Sciatic nerve (tissue), 2 donors: ENCODE data around the gene NECTIN4. TPM values are rescaled to one million over a fixed set of nuclear protein-coding genes. Genes with fewer than 3 reads are reported as not detected.
"Not testable (repeated sequence)": the region's sequence is repeated elsewhere in the genome, so short reads cannot be mapped to it uniquely, and the experiment has no call there.

Source experiments
- ATAC-seq: fragments of 200-7000 bp; cut with Tn5 transposase; one replicate; pipeline ENCODE4 v1.9.1; 2020; ENCODE audit warnings: mild to moderate bottlenecking, moderate library complexity
- DNase-seq: peaks from one replicate; pipeline ENCODE4 v3.0.0-alpha.2; 2020; ENCODE audit warnings: low spot score
- intact Hi-C: fragments of 100-400 bp; cut with DNase I; formaldehyde crosslinking; loops from one replicate; pipeline ENCODE4 v1.14.2; 2022
- total RNA-seq: library from RNA; stranded (reverse); fragmentation: NEBNext Ultra II Directional; extraction: Animal tissue kit (Norgen Biotek cat#: 25700); gene quantifications from one replicate; pipeline ENCODE4 v1.2.1, GENCODE V29; 2021
- donor health status: DM: no; HTN: no; CAD: no.
- donor health status: DM: no; HTN: no; CAD: no.

The NECTIN4 gene
- total RNA-seq, 1 donor from 2014 or later: 0.09 TPM

GRCh38 chr1:161044908-161045735 lies 44.2 kb downstream of the NECTIN4 start:
- intact Hi-C loops: no loop called here
- DNase-seq: peak; percentile 72

GRCh38 chr1:161044535-161044907 lies 44.8 kb downstream of the NECTIN4 start:
- ATAC-seq: no peak
- no peak for DNase-seq
- intact Hi-C loops: no loop called here

More at GRCh38 chr1:161044908-161045735, 44.2 kb downstream of the NECTIN4 start:
- ATAC-seq: peak; percentile 61

GRCh38 chr1:161039546-161039945 lies 49.8 kb downstream of the NECTIN4 start:
- ATAC-seq (peak; percentile 11), DNase-seq (no peak)
- intact Hi-C loops: no loop called here

- DNase-seq (no peak), ATAC-seq (peak; percentile 19)
- intact Hi-C loops: no loop called here
Measured at GRCh38 chr1:161039154-161039545, 50.2 kb downstream of the NECTIN4 start.

GRCh38 chr1:161038523-161039153 lies 50.7 kb downstream of the NECTIN4 start, which contains the start of gene TSTD1:
Gene TSTD1 (minus strand): TSS chr1:161038964. CDS start chr1:161038889, 75 bp downstream.
- peak; percentile 87 for ATAC-seq
- intact Hi-C loops: no loop called here
- peak; percentile 64 for DNase-seq

GRCh38 chr1:161037661-161038522 lies 51.5 kb downstream of the NECTIN4 start:
- DNase-seq (no peak), ATAC-seq (peak; percentile 18)
- intact Hi-C loops: no loop called here

GRCh38 chr1:161033751-161034150 lies 55.6 kb downstream of the NECTIN4 start:
- ATAC-seq (no peak), DNase-seq (no peak)
- intact Hi-C loops: no loop called here

- DNase-seq (no peak), ATAC-seq (no peak)
- intact Hi-C loops: no loop called here
Measured at GRCh38 chr1:161032409-161032808, 56.9 kb downstream of the NECTIN4 start.

- ATAC-seq (no peak), DNase-seq (no peak)
- intact Hi-C loops: no loop called here
Measured at GRCh38 chr1:161031874-161032273, 57.5 kb downstream of the NECTIN4 start.

GRCh38 chr1:161029466-161029865 lies 59.9 kb downstream of the NECTIN4 start:
- ATAC-seq, DNase-seq, intact Hi-C loops: not testable (repeated sequence)

GRCh38 chr1:161026954-161027353 lies 62.4 kb downstream of the NECTIN4 start:
- DNase-seq, ATAC-seq: not testable (repeated sequence)
- intact Hi-C loops: loop anchor here (2.0 kb wide), 1 partner anchor 24 kb away; no protein-coding TSS in a partner anchor

- intact Hi-C loops, ATAC-seq, DNase-seq: not testable (repeated sequence)
Measured at GRCh38 chr1:161022432-161022831, 66.9 kb downstream of the NECTIN4 start.

GRCh38 chr1:161021970-161022353 lies 67.4 kb downstream of the NECTIN4 start:
- ATAC-seq: no peak
- DNase-seq: no peak
- intact Hi-C loops: no loop called here

- DNase-seq: peak; percentile 69
- peak; percentile 87 for ATAC-seq
- intact Hi-C loops: no loop called here
Measured at GRCh38 chr1:161021165-161021969, 68.0 kb downstream of the NECTIN4 start.

Other genes starting within 250 kb of the NECTIN4 start
- gene CD244, start 226.7 kb downstream of the NECTIN4 start, total RNA-seq: 0.98 TPM
- gene ITLN1, start 204.4 kb downstream of the NECTIN4 start, total RNA-seq: 1.5 TPM
- not detected for gene ITLN2, start 134.7 kb downstream of the NECTIN4 start, total RNA-seq
- gene F11R, start 68.4 kb downstream of the NECTIN4 start, total RNA-seq: 20.3 TPM
- gene TSTD1, start 50.6 kb downstream of the NECTIN4 start, total RNA-seq: 13.1 TPM
- gene USF1, start 43.6 kb downstream of the NECTIN4 start, total RNA-seq: 58.0 TPM
- 13.7 TPM for gene ARHGAP30, start 19.7 kb downstream of the NECTIN4 start, total RNA-seq
- gene KLHDC9, start 8.8 kb upstream of the NECTIN4 start, total RNA-seq: 6.6 TPM
- gene PFDN2, start 28.5 kb upstream of the NECTIN4 start, total RNA-seq: 57.0 TPM
- 38.0 TPM for gene NIT1, start 28.5 kb upstream of the NECTIN4 start, total RNA-seq
- gene DEDD, start 43.1 kb upstream of the NECTIN4 start, total RNA-seq: 34.3 TPM
- 70.4 TPM for gene UFC1, start 64.4 kb upstream of the NECTIN4 start, total RNA-seq
- gene USP21, start 69.9 kb upstream of the NECTIN4 start, total RNA-seq: 23.5 TPM
- 25.0 TPM for gene PPOX, start 76.9 kb upstream of the NECTIN4 start, total RNA-seq
- 21.0 TPM for gene B4GALT3, start 87.9 kb upstream of the NECTIN4 start, total RNA-seq
- gene ADAMTS4, start 109.5 kb upstream of the NECTIN4 start, total RNA-seq: 75.9 TPM
- gene NDUFS2, start 112.8 kb upstream of the NECTIN4 start, total RNA-seq: 76.5 TPM
- 43.9 TPM for gene FCER1G, start 125.7 kb upstream of the NECTIN4 start, total RNA-seq
- gene APOA2, start 134.1 kb upstream of the NECTIN4 start, total RNA-seq: not detected
- gene TOMM40L, start 136.5 kb upstream of the NECTIN4 start, total RNA-seq: 11.0 TPM
- gene NR1I3, start 148.6 kb upstream of the NECTIN4 start, total RNA-seq: not detected
- gene PCP4L1, start 169.2 kb upstream of the NECTIN4 start, total RNA-seq: 0.89 TPM
- gene MPZ, start 220.4 kb upstream of the NECTIN4 start, total RNA-seq: 4,832 TPM
- gene SDHC, start 224.8 kb upstream of the NECTIN4 start, total RNA-seq: 124 TPM